Daoy (cell line): ENCODE measurements around the gene DNA2. TPM values are rescaled to one million over a fixed set of nuclear protein-coding genes. Genes with fewer than 3 reads are reported as not detected.

Experiments used
- total RNA-seq: library from RNA; depleted of rRNA; stranded (reverse); fragments of >200 nt; shearing (Covaris generic); gene quantifications from 2 replicates; pipeline ENCODE4 v1.2.3, GENCODE V29; 2014; rRNA removed

DNA2 gene
- total RNA-seq, 1 experiment from 2014 or later: 24.1 TPM

Other genes with a start within 250 kb of the DNA2 start
- not detected in 2 replicates for gene ATOH7, start 239.9 kb downstream of the DNA2 start, total RNA-seq
- gene HNRNPH3, start 139.9 kb downstream of the DNA2 start, total RNA-seq: 27.3 and 35.5 TPM in 2 replicates
- 0.86 and 1.8 TPM in 2 replicates for gene PBLD, start 139.0 kb downstream of the DNA2 start, total RNA-seq
- gene RUFY2, start 64.7 kb downstream of the DNA2 start, total RNA-seq: 8.1 and 14.3 TPM in 2 replicates
- gene SLC25A16, start 55.5 kb upstream of the DNA2 start, total RNA-seq: 15.7 and 72.5 TPM in 2 replicates
- gene TET1, start 88.4 kb upstream of the DNA2 start, total RNA-seq: 0.21 and 0.57 TPM in 2 replicates
- 35.6 and 66.6 TPM in 2 replicates for gene CCAR1, start 249.3 kb upstream of the DNA2 start, total RNA-seq